NCI-H1417 treated with DMSO at 0.1 percent for 48 hours (cell line): ENCODE data around the gene NUTM2A.
"Not testable (repeated sequence)": the region's sequence is repeated elsewhere in the genome, so short reads cannot be mapped to it uniquely, and the experiment has no call there.

Experiments used
- DNase-seq: peaks from one replicate; lab custom pipeline; 2025; lab: John Stamatoyannopoulos, UW

The NUTM2A gene

GRCh38 chr10:87225148-87225547, at the start of gene NUTM2A:
Gene NUTM2A (plus strand): TSS chr10:87225448. CDS start chr10:87225831, 383 bp downstream.
- not testable (repeated sequence) for DNase-seq

DNA sequence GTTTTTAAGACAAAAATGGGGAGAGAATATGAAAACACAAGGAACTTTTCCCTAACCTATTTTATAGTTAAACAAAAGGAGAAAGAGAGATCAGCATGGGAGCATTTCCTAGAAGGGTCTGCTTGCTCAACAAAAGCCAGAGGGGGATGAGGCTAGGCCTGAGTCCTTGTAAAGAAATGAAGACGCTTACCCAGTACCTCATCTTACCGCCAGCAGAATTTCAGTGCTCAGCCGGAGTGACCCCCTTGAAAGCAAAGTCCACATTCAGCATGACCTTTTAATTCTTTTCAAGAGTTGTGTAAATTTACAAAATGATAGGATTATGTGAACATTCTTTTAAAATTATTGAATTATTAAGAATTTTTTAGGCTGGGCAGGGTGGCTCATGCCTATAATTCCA, 47.7 kb upstream of the NUTM2A start:
- DNase-seq = not testable (repeated sequence)

DNA sequence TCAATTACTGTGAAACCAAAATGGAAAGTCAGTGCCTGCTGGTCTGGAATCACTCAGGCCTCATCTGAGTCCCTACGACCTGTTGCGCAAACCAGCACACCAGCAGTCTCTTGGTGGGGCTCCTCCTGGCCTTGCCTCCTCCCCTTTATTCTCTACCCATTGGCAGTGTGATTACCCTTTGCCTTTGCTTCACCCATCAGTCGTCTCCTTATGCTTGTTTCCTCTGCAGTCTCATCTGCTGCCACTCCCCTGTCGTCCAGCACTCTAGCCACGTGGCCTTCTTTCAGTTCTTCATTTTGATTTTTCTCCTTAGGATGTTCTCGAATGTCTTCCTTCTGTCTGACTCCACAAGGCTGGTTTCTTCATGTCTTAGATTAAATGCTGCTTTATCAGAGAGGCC, 40.8 kb upstream of the NUTM2A start:
- not testable (repeated sequence) for DNase-seq

GRCh38 chr10:87186016-87186415, 39.2 kb upstream of the NUTM2A start:
- DNase-seq = not testable (repeated sequence)

DNA sequence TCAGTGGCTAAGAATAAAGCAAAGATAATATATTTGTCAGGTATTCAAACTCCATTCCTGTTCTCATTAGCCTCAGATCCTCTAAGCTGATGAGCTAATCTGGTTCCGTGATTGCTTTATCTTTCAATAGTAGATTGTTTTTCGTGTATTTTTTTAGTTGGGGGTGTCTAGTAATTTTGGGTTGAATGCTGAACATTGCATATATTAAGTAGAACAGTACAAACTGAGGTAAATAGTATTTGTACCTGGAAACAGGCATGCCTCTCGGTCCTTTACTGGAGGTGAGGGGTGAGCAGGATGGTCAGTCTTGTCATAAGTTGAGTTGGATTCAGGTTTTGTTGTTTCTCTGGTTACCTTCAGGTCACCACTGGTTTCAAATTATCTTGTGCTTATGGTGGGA, 37.7 kb upstream of the NUTM2A start:
- not testable (repeated sequence) for DNase-seq

DNA sequence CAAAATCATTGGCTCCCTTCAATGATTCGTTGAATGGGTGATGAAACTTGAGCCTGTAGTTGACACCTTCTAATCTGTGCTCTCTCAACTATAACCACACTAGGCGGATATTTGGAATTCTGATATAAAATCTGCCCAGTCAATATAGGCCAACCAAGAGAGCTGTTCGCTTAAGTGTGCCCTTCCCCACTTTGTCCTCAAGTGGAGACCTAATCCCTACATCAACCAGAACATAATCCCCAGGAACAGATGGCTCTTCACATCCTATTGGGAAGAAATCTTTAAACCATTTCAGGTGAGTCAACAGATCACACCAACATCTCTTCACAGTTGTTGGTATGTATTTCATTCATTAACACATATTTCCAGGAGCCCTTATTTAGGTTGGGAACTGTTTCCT, 33.4 kb upstream of the NUTM2A start:
- DNase-seq = not testable (repeated sequence)

GRCh38 chr10:87200924-87201323, 24.3 kb upstream of the NUTM2A start:
- DNase-seq = not testable (repeated sequence)

- DNase-seq = not testable (repeated sequence)
These were observed 20.4 kb upstream of the NUTM2A start for GRCh38 chr10:87204801-87205200.

DNA sequence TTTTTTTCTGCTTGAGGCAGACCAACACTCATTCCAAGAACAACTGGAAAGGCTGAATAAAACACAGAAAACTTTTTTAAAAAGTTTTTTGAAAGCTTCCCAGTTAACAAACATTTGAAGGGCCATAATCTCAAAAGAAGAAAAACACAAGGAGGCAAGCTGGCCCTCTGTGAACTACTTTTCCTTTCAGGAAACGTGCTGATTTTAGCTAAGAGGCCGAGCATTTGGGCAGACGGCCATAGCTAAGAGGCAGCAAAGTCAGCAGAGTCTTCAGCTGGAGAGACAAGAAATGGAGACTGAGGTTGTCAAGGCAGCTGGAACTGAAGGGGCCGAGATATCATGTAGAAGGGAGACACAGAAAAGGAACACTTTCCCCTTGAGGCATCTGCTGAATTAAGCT, 18.3 kb upstream of the NUTM2A start:
- DNase-seq = not testable (repeated sequence)

DNA sequence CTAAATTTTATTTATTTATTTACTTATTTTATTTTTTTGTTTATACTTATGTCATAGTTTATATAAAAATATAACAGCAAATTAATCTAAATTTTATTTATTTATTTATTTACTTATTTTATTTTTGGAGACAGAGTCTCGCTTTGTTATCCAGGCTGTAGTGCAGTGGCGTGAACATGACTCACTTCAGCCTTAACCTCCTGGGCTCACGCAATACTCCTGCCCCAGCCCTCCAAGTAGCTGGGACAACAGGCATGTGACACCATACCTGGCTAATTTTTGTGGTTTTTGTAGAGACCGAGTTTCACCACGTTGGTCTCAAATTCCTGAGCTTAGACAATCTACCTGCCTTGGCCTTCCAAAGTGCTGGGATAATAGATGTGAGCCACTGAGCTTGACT, 14.9 kb upstream of the NUTM2A start:
- DNase-seq = not testable (repeated sequence)

DNA sequence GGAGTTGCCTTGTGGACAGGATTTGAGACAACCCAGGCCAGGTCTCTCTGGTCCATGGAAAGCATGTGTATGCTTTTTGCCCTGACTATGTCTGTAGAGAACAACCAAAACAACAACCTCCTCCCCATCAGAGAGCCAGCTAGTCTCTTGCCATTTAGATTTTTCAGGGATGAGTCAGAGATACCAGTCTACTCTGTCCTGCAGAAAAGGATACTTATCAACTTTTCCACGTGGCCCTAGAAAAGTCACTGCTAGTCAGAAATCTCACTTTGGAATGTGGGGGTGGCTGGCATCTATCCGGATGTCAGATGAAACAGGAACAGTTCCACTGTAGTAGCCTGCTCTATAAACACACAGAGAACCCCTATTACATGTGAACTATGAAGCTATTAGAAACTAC, 13.4 kb upstream of the NUTM2A start:
- DNase-seq = not testable (repeated sequence)

DNA sequence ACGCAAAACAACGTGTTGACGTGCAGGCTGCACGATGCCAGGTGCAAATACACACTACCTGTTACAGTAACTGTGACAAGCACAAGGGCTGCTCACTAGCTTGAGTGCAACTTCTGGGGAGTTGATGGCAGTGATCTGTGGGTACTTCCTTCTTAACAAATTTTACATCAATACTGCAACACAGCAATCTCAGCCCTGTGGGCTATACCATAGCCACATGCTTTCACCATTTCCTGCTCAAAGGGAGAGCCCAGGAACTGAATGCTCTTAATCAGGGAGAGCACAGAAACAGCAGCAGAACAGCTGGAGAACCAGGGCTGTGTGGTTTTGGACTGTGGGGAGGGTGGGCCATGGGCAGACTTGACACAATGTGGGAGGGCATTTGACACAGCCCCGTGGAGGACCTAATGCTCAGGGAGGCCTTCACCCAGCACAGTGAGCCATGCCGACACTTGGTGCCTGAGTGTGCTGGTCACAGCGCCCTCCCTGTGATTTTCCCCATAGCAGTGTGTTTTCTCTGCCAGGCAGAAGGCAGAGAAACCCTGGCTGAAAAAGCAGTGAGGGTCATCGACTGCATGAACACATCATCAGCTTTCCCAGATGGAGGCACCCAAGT, 12.0 kb upstream of the NUTM2A start:
- DNase-seq = not testable (repeated sequence)

DNA sequence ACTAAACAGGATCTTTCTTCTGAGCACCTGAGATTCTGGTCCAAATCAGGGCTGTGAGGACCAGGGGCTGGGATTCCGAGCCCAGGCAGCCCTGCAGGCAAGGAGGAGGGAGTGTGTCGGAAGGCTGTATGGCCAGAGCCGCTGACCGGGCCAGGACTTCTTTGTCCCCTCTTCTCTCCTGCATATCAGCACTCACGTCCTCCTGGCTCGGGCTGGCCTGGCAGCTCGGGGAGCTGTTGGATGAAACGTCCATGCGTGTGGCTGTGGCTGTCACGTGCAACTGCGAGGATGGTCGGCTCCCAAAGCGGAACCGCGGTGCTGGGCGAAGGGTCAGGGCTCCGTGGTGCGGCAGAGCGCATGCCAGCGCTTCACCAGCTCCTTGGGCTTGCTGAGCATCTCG, 11.4 kb upstream of the NUTM2A start:
- DNase-seq = not testable (repeated sequence)

DNA sequence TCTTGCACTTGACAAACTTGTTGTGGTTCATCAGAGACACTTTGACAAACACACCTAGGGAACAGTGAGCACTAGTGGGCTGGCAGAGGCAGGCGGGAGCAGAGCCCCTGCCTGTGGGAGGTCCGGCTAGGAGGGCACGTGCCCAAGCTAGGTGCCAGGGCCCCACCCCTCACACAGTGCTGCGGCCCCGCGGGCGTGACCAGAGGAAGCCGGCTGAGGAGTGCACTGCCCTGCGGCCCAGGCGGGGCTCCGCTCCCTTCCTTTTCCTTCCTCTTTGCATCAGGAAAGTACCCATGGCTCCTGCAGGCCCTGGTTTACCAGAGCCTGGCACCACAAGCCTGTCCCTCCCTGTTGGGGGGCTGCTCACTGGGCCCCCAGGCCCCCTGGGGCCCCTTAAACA, 9.1 kb upstream of the NUTM2A start:
- not testable (repeated sequence) for DNase-seq

- DNase-seq = not testable (repeated sequence)
These were observed 5.9 kb upstream of the NUTM2A start for GRCh38 chr10:87219370-87219769.

DNA sequence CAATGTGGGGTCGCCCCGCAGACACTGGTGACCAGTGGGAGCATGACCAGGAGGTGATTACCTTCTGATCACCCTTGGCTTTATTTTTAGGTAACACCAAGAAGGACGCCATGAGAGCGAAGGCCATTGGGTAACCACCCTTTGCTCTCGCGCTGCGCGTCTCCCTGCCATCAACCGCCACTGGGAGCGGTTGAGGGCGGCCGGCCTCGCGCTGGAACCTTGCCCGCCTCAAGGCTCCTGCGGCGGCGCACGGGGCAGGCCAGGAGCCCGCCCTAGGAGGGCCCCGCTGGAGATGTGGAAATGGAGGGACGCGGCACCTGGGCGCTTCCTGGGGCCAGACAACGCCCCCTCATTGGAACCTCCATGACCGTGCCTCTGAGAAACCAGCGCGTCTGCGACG, 2.5 kb upstream of the NUTM2A start:
- DNase-seq = not testable (repeated sequence)

- not testable (repeated sequence) for DNase-seq
These were observed 3.0 kb downstream of the NUTM2A start for GRCh38 chr10:87228247-87228646.

DNA sequence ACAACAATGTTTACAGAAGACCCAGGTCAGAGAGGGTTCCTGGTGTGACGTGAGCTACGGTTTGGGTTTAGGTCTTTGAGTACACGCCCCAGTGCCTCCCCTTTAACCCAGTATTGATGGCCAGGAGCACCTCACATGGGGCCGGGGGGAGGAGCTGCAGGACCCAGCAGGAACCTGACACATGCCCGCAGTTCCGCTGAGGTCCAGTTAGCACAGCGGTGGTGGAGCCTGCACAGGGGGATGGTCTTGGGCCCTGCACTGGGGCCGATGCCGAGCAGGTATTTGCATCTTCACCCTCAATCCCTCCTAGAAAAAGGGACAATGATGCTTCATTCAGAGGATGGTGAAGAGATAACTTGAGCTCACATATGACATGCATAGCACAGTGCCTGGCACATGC, 4.0 kb downstream of the NUTM2A start:
- DNase-seq = not testable (repeated sequence)

- DNase-seq = not testable (repeated sequence)
These were observed 9.6 kb downstream of the NUTM2A start for GRCh38 chr10:87234854-87235253.

- not testable (repeated sequence) for DNase-seq
These were observed 12.0 kb downstream of the NUTM2A start for GRCh38 chr10:87237244-87237643.

GRCh38 chr10:87239346-87239808, 14.1 kb downstream of the NUTM2A start:
- DNase-seq = not testable (repeated sequence)

DNA sequence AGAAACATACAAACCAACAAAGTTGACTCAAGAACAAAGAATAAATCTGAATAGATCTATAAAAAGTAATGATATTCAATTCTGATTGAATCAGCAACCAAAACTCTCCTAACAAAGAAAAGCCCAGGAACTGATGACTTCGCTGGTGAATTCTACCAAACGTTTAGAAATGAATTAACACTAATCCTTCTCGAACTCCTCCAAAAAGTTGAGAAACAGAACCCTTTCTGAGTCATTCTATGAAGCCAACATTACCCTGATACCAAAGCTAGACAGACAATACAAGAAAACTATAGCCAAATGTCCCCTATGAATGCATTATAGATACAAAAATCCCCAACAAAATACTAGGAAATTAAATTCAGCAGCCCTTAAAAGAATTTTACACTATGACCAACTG, 16.9 kb downstream of the NUTM2A start:
- DNase-seq = not testable (repeated sequence)

- not testable (repeated sequence) for DNase-seq
These were observed 22.1 kb downstream of the NUTM2A start for GRCh38 chr10:87247335-87247734.

GRCh38 chr10:87248818-87249353, 23.6 kb downstream of the NUTM2A start:
- DNase-seq = not testable (repeated sequence)
